Activated T-cell treated with anti-CD3 and anti-CD28 coated beads, Interleukin-2, amount 50 U/mL, for 4 hours (primary cell): Measurements from ENCODE around the gene TEKTIP1. TPM values are rescaled to one million over a fixed set of nuclear protein-coding genes. Genes with fewer than 3 reads are reported as not detected.

Source experiments
- total RNA-seq, 3 donors: library from RNA; stranded (reverse); gene quantifications; one replicate each; pipeline ENCODE4 v1.2.1, GENCODE V29; 2021

TEKTIP1 gene
- total RNA-seq, 3 donors from 2014 or later = 1.0 to 1.1 TPM; not detected in 1

Other genes starting within 250 kb of the TEKTIP1 start
- 10 to 100 TPM; 26.0 to 33.6 (median 30.3) TPM for gene NFIC, start 172.6 kb upstream of the TEKTIP1 start, total RNA-seq
- gene SMIM24, start 58.6 kb upstream of the TEKTIP1 start, total RNA-seq = not detected
- gene SMIM44, start 55.7 kb upstream of the TEKTIP1 start, total RNA-seq = not detected
- gene DOHH, start 38.5 kb upstream of the TEKTIP1 start, total RNA-seq = 10 to 100 TPM; 39.2 to 49.9 (median 42.9) TPM
- gene FZR1, start 32.9 kb upstream of the TEKTIP1 start, total RNA-seq = 10 to 100 TPM; 30.4 to 38.1 (median 33.2) TPM
- 100 to 1,000 TPM in 2 of 3 donors, 10 to 100 TPM in 1; 94.6 to 148 (median 128) TPM for gene MFSD12, start 18.4 kb downstream of the TEKTIP1 start, total RNA-seq
- 10 to 100 TPM; 56.3 to 60.9 (median 59.3) TPM for gene HMG20B, start 33.8 kb downstream of the TEKTIP1 start, total RNA-seq
- under 1 TPM; 0.23 to 0.40 (median 0.27) TPM for gene GIPC3, start 46.3 kb downstream of the TEKTIP1 start, total RNA-seq
- under 1 TPM; 0.49 to 0.76 (median 0.66) TPM for gene TBXA2R, start 67.7 kb downstream of the TEKTIP1 start, total RNA-seq
- 10 to 100 TPM; 51.5 to 53.8 (median 52.6) TPM for gene CACTIN, start 87.6 kb downstream of the TEKTIP1 start, total RNA-seq
- gene PIP5K1C, start 161.3 kb downstream of the TEKTIP1 start, total RNA-seq = 10 to 100 TPM; 12.1 to 20.9 (median 16.7) TPM
- 1 to 10 TPM in 1 of 3 donors, under 1 TPM in 2; 0.61 to 1.1 (median 0.66) TPM for gene TJP3, start 169.2 kb downstream of the TEKTIP1 start, total RNA-seq
- 10 to 100 TPM; 44.6 to 48.5 (median 45.4) TPM for gene APBA3, start 222.5 kb downstream of the TEKTIP1 start, total RNA-seq
- 100 to 1,000 TPM in 2 of 3 donors, 10 to 100 TPM in 1; 95.8 to 132 (median 125) TPM for gene MRPL54, start 223.5 kb downstream of the TEKTIP1 start, total RNA-seq
- not detected for gene RAX2, start 233.1 kb downstream of the TEKTIP1 start, total RNA-seq
- gene MATK, start 247.2 kb downstream of the TEKTIP1 start, total RNA-seq = 10 to 100 TPM; 43.1 to 87.6 (median 82.9) TPM